GM12878 (cell line): Measurements from ENCODE around the gene PLEKHG4B. TPM values are rescaled to one million over a fixed set of nuclear protein-coding genes. Genes with fewer than 3 reads are reported as not detected.

Experiments
- ATAC-seq: fragments of 200-7000 bp; cut with Tn5 transposase; 3 replicates; pipeline ENCODE4 v1.9.1; 2020; ENCODE audit warnings: mild to moderate bottlenecking, moderate library complexity
- BruUV-seq: library from RNA; stranded (reverse); fragments of 400-500 nt; replicated peaks from 2 replicates; lab custom pipeline; 2021; lab: Mats Ljungman, UMichigan
- CTCF ChIA-PET: fragments of 300-600 bp; sonication (Branson Sonifier 250); formaldehyde crosslinking; extraction: SDS; loops from one replicate; lab custom pipeline; 2021; ENCODE audit warnings: inconsistent platforms; lab: Yijun Ruan, JAX
- POLR2A ChIA-PET: fragments of 350-600 bp; formaldehyde crosslinking; extraction: SDS; loops from one replicate; lab custom pipeline; 2021; ENCODE audit warnings: inconsistent platforms; lab: Charles Lee
- RAD21 ChIA-PET: fragments of 300-600 bp; sonication (Branson Sonifier 250); formaldehyde crosslinking; loops from one replicate; lab custom pipeline; 2023; ENCODE audit warnings: antibody characterized with exemption; ENCODE audit not compliant: unreplicated experiment; lab: Charles Lee
- SMC1A ChIA-PET: fragments of 300-600 bp; sonication (Branson Sonifier 250); formaldehyde crosslinking; loops from one replicate; lab custom pipeline; 2023; ENCODE audit not compliant: unreplicated experiment, uncharacterized antibody; lab: Charles Lee
- DNase-seq: peaks from one replicate; pipeline ENCODE4 v3.0.0-alpha.2; 2011; ENCODE audit warnings: low read depth, low spot score
- FAIRE-seq: peaks from 3 replicates; lab custom pipeline; 2011; peaks lifted over from hg19 to GRCh38; lab: Jason Lieb, UNC
- H2AFZ ChIP-seq: 2 replicates; pipeline ENCODE4 v1.6.0; 2011; ENCODE audit warnings: low read depth, low read length, control low read depth; ENCODE audit not compliant: control insufficient read depth
- H3K27ac ChIP-seq: 2 replicates; pipeline ENCODE4 v1.5.1; 2011; ENCODE audit warnings: control low read depth; ENCODE audit not compliant: control insufficient read depth, insufficient read depth
- H3K27me3 ChIP-seq, 2 experiments: replicated peaks in 1 of 2; 2 replicates each; pipeline versions ENCODE4 v1.6.0 to v1.6.1; 2011; ENCODE audit warnings: low read length in 1 of 2; ENCODE audit not compliant: control insufficient read depth in 2 of 2, insufficient read depth in 2 of 2
- H3K36me3 ChIP-seq, 2 experiments: 2 replicates each; pipeline ENCODE4 v1.5.1; 2011; ENCODE audit warnings: low read length in 1 of 2; ENCODE audit not compliant: control insufficient read depth in 2 of 2, insufficient read depth in 2 of 2
- H3K4me1 ChIP-seq: 2 replicates; pipeline ENCODE4 v1.6.1; 2011; ENCODE audit warnings: mild to moderate bottlenecking, low read length, moderate library complexity, mixed read lengths; ENCODE audit not compliant: control insufficient read depth, insufficient read depth
- H3K4me2 ChIP-seq: 2 replicates; pipeline ENCODE4 v1.6.0; 2011; ENCODE audit warnings: control low read depth; ENCODE audit not compliant: control insufficient read depth, insufficient read depth
- H3K4me3 ChIP-seq: fragments of 200-600 bp; sonication (generic); 2 replicates; pipeline ENCODE4 v1.5.1; 2016
- H3K79me2 ChIP-seq: 2 replicates; pipeline ENCODE4 v1.6.0; 2011; ENCODE audit warnings: low read length; ENCODE audit not compliant: control insufficient read depth, insufficient read depth
- H3K9ac ChIP-seq: 2 replicates; pipeline ENCODE4 v1.8.0; 2011; ENCODE audit warnings: low read length, control low read depth, mixed read lengths; ENCODE audit not compliant: control insufficient read depth, insufficient read depth
- H3K9me3 ChIP-seq: replicated peaks from 3 replicates; pipeline ENCODE4 v1.5.1; 2011; ENCODE audit warnings: mild to moderate bottlenecking, low read length; ENCODE audit not compliant: control insufficient read depth, insufficient read depth
- H4K20me1 ChIP-seq: 2 replicates; pipeline ENCODE4 v1.6.0; 2011; ENCODE audit not compliant: control insufficient read depth, insufficient read depth
- BHLHE40 ChIP-seq, 2 experiments: fragments of 450-650 bp in 1 of 2; IDR thresholded peaks; 2 replicates each; pipeline ENCODE4 v1.6.1; 2011 to 2017; ENCODE audit warnings: low read depth in 2 of 2, borderline replicate concordance in 1 of 2, improper control_type of control experiment in 1 of 2, low read length in 1 of 2, mild to moderate bottlenecking in 1 of 2
- EED ChIP-seq: sonication (generic); IDR thresholded peaks from 2 replicates; pipeline ENCODE4 v1.6.1; 2016; ENCODE audit warnings: antibody characterized with exemption, low read depth
- GABPA ChIP-seq: IDR thresholded peaks from 2 replicates; pipeline ENCODE4 v1.6.1; 2014; ENCODE audit warnings: antibody characterized with exemption, low read depth, mild to moderate bottlenecking, inconsistent platforms
- RCOR1 ChIP-seq: conservative IDR thresholded peaks from 2 replicates; pipeline ENCODE4 v1.6.1; 2012; ENCODE audit warnings: low read depth, low read length, improper control_type of control experiment
- WGBS: methylation state at CpG from one replicate; pipeline ENCODE4 v1.1.6; 2016; ENCODE audit warnings: low lambda C conversion rate; ENCODE audit not compliant: insufficient replicate concordance, insufficient coverage; ENCODE audit errors: missing lambda C conversion rate; 5-methylcytosine and 5-hydroxymethylcytosine counted together
- in situ Hi-C: fragments of 300-500 bp; cut with MboI; formaldehyde crosslinking; loops from 9 replicates; pipeline ENCODE4 v1.14.3; 2018; ENCODE audit warnings: mixed read lengths
- intact Hi-C: fragments of 100-400 bp; cut with micrococcal nuclease; formaldehyde crosslinking; loops from one replicate; pipeline ENCODE4 v1.14.2; 2022; ENCODE audit not compliant: unreplicated experiment
- polyA plus RNA-seq, 11 experiments: library from polyadenylated mRNA; depleted of rRNA in 4 of 11; unstranded in 6 of 11; stranded (reverse) in 5 of 11; fragments of >200 nt; fragmentation: Nextera tagmentation in 4 of 11; fragmentation: Illumina TruSeq in 1 of 11; extraction: Ambion mirVana in 4 of 11; extraction: Trizol in 1 of 11; gene quantifications; 1 replicate in 1 of 11; 2 replicates in 10 of 11; pipeline versions ENCODE4 v1.2.1 to v1.2.3, GENCODE V29; 2011 to 2016; ENCODE audit warnings: inconsistent platforms in 2 of 11, missing spikeins in 2 of 11, low read depth in 1 of 11
- total RNA-seq, 4 experiments: library from RNA; depleted of rRNA in 3 of 4; stranded (reverse); fragments of >200 nt in 3 of 4; fragmentation: Illumina TruSeq in 1 of 4; extraction: Trizol in 1 of 4; gene quantifications; 2 replicates each; pipeline versions ENCODE4 v1.2.1 to v1.2.3, GENCODE V29; 2013 to 2021

The PLEKHG4B gene
- total and polyA plus RNA-seq, 10 of the 15 experiments (the other 5 are each of a cell fraction or from before 2014, with no cell fraction given): under 0.01 to 0.05 (median 0.01) TPM; not detected in 6

DNA sequence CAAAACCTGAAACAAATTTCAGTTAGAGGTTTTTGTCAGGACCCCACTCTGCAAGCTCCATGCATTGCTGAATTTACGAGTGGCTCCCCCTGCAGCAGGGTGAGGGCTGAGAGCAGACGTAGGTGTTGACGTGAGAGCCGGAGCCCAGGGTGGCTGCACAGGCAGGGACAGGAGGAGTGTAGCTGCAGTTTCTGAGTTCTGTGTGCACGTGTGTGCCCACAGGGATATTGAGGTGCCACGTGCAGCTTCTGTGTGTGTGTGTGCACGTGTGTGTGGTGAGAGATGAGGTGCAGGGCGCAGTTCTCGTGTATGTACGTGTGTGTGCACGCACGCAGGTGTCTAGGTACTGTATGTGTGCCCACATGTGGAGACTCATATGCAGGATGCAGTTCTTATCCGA is 14.6 kb downstream of the PLEKHG4B start:
- CTCF ChIA-PET: no interaction called here
- ATAC-seq: no peak
- Histone ChIP-seq H3K27me3 (peaks cover 0 to 1% of the 10 kb centered on the region in 2 experiments; a peak in 1 of 4 replicates), H3K4me1 (no peaks in the 10 kb centered on the region), H2AFZ (no peak overlapping the region), H3K27ac (no peak overlapping the region)
- intact Hi-C loops: no loop called here
- in situ Hi-C loops: no loop called here
- SMC1A ChIA-PET: no interaction called here
- 0 out of 4 replicates have a peak, but pooled peaks of 1 of the 2 experiments have one; percentile 6 for TF ChIP-seq BHLHE40 (IDR thresholded peaks at IDR 0.05; ENCODE audit: borderline replicate concordance in 1 of 2, low read depth in 2 of 2, low read length in 1 of 2)
- no peak for TF ChIP-seq RCOR1
- TF ChIP-seq, all 136 proteins: peak for 1
- BruUV-seq: no TSS peak
- H3K9me3 ChIP-seq: no peaks in the 10 kb centered on the region
- WGBS: 26% methylated on average over 13 of the region's 13 CpGs
- H3K36me3 ChIP-seq: no peaks in the 10 kb centered on the region
- no peak overlapping the region for H3K9ac ChIP-seq
- DNase-seq: no peak
- H4K20me1 ChIP-seq: no peaks in the 10 kb centered on the region
- POLR2A ChIA-PET: interaction anchor here (0.6 kb wide), 1 partner anchor 20 kb away, joined by 3 read pairs; no protein-coding TSS in a partner anchor
- no peaks in the 10 kb centered on the region for H3K79me2 ChIP-seq
- no peak for FAIRE-seq
- no peak overlapping the region for H3K4me3 ChIP-seq
- H3K4me2 ChIP-seq: no peak overlapping the region
- RAD21 ChIA-PET: no interaction called here

DNA sequence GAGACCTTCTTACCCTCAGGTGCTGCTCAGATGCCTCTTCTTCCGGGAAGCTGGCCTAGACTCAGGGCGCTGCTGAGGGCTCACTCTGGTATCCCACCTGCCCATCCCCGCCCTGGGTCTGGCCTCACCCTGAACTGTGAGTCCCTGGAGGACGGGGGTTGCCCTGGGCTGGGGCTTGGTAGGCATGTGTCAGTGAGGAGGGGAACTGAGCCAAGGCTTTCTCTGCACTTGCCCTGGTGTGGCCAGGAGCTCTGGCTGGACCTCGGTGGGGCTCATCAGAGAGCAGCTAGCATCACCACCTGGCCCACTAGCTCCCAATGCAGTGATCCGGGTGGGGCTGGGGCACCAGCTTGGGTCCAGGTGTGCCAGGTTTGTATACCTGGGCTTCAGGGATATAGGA is 15.6 kb downstream of the PLEKHG4B start:
- RAD21 ChIA-PET: no interaction called here
- POLR2A ChIA-PET: no interaction called here
- Histone ChIP-seq H3K4me1 (no peaks in the 10 kb centered on the region), H3K4me2 (no peak overlapping the region), H3K79me2 (no peaks in the 10 kb centered on the region), H3K4me3 (no peak overlapping the region), H3K27ac (no peak overlapping the region), H2AFZ (no peak overlapping the region), H3K9me3 (no peaks in the 10 kb centered on the region), H3K9ac (no peak overlapping the region), H4K20me1 (no peaks in the 10 kb centered on the region), H3K36me3 (no peaks in the 10 kb centered on the region), H3K27me3 (peaks cover 0 to 1% of the 10 kb centered on the region in 2 experiments; a peak in 1 of 4 replicates)
- in situ Hi-C loops: no loop called here
- 33% methylated on average over 6 of the region's 6 CpGs for WGBS
- no peak for DNase-seq
- intact Hi-C loops: no loop called here
- FAIRE-seq: no peak
- TF ChIP-seq EED (no peak), GABPA (no peak)
- no peak for ATAC-seq
- CTCF ChIA-PET: no interaction called here
- SMC1A ChIA-PET: no interaction called here
- BruUV-seq: no TSS peak
